PC-9 (cell line): Measurements from ENCODE around the gene GTF3C2.

ENCODE experiments used
- EZH2 ChIP-seq: fragments of 200-600 bp; sonication (generic); IDR thresholded peaks from 2 replicates; pipeline ENCODE4 v1.8.0; 2017; ENCODE audit warnings: antibody characterized with exemption, low read depth
- TF ChIP-seq, protein P1 (sequence below): fragments of 200-600 bp; sonication (generic); conservative IDR thresholded peaks from 2 replicates; pipeline ENCODE4 v1.6.1; 2017; ENCODE audit warnings: mixed run types, antibody characterized with exemption, mild to moderate bottlenecking, moderate library complexity

DNA sequence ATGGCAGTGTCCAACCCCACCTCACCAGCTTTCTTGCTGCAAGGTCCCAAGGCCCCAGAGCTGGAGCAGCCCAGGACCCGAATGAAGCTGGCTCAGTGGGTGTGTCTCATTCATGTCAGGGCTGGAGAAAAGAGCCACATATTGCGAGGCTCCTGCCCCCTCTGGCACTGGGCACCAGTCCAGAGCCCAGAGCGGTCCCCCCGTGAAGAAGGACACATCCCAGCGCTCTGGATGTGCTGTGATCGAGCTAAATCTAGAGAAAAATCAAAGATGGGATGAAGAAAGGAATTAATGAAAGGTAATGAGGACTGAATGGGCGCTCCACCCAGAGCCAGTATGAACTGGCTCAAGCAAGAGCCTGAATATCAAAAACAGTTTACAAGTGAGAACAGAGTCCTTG lies 20.4 kb downstream of the GTF3C2 start:
- TF ChIP-seq, protein P1, sequence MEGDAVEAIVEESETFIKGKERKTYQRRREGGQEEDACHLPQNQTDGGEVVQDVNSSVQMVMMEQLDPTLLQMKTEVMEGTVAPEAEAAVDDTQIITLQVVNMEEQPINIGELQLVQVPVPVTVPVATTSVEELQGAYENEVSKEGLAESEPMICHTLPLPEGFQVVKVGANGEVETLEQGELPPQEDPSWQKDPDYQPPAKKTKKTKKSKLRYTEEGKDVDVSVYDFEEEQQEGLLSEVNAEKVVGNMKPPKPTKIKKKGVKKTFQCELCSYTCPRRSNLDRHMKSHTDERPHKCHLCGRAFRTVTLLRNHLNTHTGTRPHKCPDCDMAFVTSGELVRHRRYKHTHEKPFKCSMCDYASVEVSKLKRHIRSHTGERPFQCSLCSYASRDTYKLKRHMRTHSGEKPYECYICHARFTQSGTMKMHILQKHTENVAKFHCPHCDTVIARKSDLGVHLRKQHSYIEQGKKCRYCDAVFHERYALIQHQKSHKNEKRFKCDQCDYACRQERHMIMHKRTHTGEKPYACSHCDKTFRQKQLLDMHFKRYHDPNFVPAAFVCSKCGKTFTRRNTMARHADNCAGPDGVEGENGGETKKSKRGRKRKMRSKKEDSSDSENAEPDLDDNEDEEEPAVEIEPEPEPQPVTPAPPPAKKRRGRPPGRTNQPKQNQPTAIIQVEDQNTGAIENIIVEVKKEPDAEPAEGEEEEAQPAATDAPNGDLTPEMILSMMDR: no peak
- TF ChIP-seq EZH2: no peak
